DLD1 (cell line): Measurements from ENCODE around the gene INPP5F.
"Not testable (repeated sequence)": the region's sequence is repeated elsewhere in the genome, so short reads cannot be mapped to it uniquely, and the experiment has no call there.

ENCODE experiments used
- in situ Hi-C: cut with HindIII; loops from 2 replicates; pipeline ENCODE4 v1.10.0; 2017; ENCODE audit warnings: low sequenced_read_pairs

Gene INPP5F

DNA sequence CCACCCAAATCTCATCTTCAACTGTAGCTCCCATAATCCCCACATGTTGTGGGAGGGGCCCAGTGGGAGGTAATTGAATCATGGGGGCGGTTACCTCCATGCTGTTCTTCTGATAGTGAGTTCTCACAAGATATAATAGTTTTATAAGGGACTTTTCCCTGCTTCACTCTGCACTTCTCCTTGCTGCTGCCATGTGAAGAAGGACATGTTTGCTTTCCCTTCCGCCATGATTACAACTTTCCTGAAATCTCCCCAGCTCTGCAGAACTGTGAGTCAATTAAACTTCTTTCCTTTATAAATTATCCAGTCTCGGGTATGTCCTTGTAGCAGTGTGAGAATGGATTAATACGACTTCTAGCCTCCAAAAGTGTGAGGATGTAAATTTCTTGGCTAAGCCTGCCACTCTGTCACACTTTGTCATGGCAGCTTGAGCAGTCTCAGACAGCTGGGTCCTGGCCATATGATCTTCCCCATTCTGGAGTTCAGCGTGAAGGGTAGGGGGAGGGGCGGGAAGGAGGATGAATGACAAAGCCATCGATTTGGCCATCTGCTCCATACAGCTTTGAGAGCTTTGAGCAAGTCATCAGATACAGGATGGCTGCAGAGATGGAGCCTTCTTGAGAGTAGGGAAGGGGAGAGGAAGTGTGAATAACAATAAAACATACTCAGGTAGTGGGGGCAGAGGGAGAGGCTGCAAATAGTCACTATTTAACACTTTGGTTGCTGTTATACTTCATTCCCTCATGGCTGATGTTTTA, 19.1 kb upstream of the INPP5F start:
- in situ Hi-C loops, result no loop called here

DNA sequence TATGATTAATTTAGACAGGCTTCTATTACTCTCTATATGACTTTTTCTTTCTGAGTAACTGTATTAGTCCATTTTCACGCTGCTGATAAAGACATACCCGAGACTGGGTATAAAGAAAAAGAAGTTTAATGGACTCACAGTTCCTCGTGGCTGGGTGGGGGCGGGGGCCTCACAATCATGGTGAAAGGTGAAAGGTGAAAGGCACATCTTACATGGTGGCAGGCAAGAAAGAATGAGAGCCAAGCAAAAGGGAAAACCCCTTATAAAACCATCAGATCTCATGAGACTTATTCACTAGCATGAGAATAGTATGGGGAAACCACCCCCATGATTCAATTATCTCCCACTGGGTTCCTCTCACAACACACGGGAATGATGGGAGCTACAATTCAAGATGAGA, 18.5 kb upstream of the INPP5F start:
- in situ Hi-C loops, result not testable (repeated sequence)

DNA sequence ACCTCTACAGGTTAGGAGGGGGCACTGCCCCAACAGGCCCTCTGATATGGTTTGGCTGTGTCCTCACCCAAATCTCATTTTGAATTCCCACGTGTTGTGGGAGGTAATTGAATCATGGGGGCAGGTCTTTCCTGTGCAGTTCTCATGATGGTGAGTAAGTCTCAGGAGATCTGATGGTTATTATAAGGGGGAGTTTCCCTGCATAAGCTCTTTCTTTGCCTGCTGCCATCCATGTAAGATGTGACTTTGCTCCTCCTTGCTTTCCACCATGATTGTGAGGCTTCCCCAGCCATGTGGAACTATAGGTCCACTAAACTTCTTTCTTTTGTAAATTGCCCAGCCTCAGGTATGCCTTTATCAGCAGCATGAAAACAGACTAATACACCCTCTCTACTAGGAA, 14.9 kb upstream of the INPP5F start:
- in situ Hi-C loops, result not testable (repeated sequence)

DNA sequence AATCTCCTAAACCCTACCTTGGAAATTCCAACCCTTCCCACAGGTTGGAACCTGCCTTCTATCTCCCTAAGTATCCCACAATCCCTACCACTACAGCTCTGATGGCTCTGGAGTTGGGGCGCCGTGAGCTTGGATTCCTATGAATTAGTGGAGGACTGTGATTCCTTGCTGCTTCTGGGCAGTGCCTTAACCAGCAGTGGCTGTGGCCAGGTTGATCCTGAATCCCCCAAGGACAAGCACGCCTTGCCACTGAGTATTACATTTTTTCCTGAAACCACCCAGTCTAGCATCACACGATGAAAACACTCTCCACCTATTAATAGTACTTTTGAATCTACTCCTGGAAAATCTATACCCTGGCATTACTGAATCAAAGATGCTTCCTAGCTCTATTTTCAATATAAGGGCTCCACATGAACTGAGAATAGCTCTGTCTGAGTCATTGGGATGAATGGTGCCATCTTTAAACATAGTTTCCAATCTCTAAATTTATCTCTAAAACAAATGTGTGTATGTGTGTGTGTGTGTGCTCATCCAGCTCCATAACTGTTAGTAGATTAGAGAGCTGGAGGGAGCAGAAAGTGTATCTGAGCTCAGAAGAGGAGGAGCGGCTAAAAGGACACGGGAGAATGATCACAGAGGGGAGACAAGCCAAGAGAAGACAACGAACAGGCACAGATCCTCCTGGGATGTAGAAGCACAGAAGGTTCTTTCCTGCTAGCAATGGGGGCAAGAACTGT, 11.9 kb upstream of the INPP5F start:
- in situ Hi-C loops, result no loop called here

DNA sequence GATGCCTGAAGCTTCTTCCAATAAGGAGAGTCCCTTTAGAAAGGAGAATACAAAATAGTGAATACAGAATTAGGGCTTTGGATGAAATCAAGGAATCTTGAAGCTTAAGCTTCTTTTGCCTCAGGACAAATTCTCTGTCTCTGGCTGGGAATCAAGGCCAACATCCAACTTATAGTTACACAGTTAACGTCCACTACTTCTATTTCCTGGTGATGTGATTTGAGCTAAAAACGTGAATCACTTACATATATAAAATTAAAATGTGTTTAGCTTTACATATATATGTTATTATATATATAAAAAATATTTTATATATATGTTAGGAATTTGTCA, 11.4 kb upstream of the INPP5F start:
- in situ Hi-C loops, result no loop called here

DNA sequence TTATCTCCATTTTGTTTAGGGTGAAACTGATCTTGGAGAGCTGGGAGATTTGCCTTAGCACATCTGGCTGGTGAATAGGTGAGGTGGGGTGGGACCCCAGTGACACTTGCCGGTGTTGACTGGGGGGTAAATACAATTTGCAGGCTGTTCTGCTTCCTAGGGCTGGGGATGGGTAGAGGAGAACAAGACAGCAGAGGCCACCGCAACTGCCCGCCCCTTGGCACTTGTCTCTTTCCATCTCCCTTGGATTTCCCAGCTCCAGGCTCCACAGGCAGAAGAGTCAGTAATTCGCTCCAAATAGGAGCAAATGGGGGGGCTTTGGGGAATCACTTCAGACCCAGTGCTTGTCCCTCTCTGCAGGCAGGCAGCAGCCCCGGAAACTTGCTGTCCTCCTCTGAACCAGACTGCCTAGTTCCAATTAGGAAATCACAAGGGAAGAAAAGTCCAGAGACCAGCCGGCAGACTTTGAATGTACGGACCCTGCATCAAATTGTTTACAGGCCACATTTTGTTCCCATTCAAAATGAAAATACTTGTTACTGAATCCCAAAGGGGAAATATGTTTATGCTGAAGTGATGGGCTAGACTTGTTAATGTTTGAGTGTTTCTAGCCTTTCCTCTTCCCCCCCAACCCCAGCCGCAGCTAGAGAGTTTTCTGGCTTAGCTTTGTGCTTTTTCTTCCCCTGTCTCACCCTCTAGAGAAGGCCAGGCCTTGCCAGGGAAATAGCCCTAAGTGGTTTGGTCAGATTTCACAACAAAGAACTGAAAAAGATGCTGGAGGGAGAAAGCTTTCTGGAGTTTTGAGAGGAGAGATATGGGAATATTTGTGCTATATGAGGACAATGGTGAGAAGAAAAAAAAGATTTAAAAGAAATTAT, 10.0 kb upstream of the INPP5F start:
- in situ Hi-C loops, result no loop called here

DNA sequence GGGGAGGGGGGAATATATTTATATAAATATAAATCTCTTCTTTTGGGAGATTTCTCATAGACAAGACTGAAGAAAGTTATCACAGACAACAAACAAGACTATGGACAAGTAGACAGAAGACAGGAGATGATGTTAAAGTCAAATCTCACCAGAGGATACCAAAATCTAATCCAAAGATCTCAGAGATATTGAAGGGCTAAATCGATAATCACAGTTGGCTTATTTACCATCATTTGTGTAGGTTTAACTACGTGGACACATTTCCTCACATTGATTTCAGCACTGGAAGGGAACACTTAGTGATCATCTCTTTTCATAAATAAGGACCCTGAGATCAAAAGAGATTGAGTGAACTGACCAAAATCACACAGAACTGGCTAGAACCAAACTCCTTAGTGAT, 2.7 kb upstream of the INPP5F start:
- in situ Hi-C loops, result no loop called here

GRCh38 chr10:119723624-119724023, 2.2 kb upstream of the INPP5F start:
- in situ Hi-C loops, result no loop called here

- in situ Hi-C loops, result no loop called here
Measured at GRCh38 chr10:119724593-119725516, 995 bp upstream of the INPP5F start.

DNA sequence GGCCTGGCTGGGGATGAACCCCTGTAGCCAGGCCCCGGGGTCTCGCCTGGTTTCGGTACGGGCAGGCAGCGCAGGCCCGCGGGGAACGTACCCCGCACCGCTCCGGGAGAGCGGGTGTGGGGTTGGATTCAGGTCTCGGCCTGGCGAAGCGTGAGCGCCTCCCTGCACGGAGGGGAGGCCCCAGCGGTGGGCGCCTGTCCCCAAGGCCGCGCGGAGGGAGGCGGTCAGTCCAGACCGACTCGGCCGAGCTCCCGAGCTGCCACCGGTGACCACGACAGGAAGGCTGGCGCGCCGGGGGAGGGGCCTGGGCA, 378 bp upstream of the INPP5F start:
- in situ Hi-C loops, result no loop called here

- in situ Hi-C loops, result no loop called here
Measured at GRCh38 chr10:119726676-119727261, 919 bp downstream of the INPP5F start.

DNA sequence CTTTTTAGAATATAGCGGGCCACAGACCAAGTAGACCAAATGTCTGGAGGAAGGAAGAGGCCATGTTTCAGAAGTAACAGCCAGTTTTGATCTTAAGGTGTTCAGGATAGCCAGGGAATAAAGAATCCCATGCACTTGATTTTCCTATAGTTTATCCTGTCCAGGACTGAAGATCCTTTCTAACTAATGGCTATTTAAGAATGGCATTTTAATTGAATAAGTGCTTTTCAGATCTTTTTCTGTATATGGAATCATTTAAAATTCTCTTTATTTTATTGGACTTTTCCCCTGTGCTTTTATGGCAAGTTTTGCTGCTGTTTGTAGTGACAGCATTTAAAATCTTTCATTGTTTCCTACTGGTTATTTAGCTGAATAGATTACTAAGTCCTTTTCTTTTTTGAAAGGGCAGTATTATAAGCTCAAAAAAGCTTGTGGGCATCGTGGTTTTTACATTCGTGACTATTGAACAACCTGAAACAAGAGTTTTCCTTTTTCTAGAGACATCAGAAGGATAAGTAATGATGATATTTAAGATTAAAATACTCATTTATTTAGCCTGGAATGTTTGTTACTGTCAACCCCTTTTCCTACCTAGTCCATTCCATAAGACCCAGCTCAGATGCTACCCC, 2.4 kb downstream of the INPP5F start:
- in situ Hi-C loops, result no loop called here

DNA sequence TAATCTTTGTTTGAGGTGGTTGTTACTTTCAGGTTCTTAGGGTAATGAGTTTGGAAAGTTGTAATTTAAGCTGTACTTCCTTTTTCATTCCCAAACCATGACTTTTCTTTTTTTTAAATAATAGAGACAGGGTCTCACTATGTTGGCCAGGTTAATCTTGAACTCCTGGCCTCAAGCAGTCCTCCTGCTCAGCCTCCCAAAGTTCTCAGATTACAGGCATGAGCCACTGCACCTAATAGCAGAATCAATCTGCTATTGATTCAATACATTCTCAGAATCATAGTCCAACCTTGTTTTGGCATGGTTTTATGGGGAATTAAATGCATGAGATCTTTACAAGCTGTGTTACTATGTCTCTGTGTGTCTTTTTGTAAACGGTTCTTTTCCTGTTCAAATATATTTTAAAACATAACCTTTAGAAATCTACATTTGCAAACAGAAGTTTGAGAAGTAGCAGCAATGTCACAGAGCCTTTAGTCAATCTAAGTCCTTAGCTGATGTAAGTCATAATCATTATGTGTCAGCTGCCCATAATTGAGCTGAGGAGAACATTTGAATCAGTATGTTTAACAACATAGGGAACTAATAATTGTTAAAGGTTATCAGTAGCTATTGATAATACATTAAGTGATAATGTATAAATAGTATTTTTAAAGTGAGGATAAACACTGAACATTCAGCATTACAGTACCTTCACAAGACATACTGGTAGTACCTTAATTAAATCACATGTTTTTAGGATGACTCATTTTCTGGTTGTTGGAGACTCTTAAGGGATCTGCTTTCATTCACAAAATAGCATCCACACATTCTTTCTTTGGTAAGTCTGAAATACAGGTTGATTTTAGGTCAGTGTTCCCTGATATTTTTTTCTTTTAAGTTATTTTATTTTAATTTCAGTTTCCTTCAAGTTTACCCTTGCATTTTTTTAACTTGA, 8.8 kb downstream of the INPP5F start:
- in situ Hi-C loops, result no loop called here

DNA sequence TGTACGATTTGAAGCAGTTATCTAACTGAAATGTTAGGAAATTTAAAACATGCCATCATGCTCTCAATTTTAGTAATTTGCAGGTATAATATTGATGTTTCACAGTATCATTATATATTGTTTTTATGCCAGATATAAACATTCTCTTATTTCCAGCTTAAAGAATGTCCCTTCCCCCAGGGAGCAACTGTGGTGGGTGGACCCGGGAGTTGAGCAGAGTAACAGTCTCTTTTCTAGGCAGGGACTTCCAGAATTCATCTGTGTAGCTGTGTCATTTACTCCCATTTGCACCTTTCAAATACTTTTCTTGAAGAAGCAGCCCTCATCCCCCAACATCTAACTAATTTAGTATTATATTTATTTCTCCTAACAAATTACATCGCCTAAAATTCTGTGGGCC, 9.6 kb downstream of the INPP5F start:
- in situ Hi-C loops, result no loop called here

DNA sequence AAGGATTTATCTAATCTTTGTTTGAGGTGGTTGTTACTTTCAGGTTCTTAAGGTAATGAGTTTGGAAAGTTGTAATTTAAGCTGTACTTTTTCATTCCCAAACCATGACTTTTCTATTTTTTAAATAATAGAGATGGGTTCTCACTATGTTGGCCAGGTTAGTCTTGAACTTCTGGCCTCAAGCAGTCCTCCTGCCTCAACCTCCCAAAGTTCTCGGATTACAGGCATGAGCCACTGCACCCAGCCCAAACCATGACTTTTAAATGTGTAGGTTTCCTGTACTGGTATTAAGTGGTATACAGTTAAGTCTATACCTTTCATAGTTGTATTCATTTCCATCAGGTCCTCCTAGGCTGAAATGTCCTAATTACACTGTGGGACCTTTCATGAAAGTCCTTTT, 10.4 kb downstream of the INPP5F start:
- in situ Hi-C loops, result no loop called here

DNA sequence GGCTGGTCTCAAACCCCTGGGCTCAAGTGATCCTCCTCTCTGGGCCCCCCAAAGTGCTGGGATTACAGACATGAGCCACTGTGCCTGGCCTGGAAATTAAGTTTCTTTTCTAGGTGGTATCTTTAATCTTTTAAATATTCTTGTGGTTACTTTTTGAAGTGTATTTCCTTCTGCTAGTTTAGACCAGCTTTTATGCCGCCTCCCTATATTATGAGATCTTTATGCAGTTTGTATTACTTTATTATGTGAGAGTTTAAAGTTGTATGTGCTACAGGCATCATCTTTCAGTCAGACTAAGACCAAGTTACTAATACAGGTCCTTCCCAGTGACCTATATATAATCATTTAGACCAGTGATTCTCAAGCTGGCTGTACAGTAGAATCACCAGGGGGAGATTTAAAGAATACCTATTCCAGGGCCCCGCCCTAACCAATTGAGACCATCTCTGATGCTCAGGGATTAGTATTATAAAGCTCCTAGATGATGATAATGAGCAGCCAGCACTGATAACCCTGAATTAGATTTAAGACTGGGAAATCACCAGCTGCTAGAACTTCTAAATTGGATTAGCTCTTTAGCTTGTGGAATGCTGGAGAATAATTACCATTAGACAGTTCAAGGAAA, 11.3 kb downstream of the INPP5F start:
- in situ Hi-C loops, result no loop called here

DNA sequence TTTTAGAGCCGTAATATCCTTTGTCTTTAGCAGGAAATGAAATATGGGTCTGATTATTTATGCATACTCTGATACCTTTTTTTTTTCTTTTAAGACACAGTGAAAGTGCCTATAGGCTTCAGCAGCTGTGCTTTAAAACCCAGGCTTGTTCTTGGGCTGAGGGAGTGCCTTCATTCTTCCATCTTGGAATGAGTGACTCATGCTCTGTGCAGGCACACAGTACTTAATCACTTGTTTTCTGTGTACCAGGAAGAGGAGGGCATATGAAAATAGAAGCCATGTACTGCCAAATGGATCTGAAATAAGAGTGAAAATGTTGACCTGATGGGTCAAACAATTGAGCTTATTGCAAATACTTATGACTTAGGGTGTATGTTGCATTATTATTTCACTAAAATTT, 12.0 kb downstream of the INPP5F start:
- in situ Hi-C loops, result no loop called here

DNA sequence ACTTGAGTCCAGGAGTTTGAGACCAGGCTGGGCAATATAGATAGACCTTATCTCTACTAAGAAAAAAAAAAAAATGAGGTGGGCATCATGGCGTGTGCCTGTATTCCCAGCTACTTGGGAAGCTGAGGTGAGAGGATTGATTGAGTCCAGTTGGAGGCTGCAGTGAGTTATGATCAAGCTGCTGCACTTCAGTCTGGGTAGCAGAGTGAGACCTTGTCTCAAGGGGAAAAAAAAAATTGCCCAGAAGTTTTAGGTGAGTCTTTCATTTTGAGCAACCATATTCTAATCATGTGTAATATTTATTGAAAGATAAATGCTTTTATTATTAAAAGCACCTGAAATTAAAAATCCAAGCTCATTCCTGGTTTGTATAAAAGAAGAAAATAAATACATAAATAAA, 13.1 kb downstream of the INPP5F start:
- in situ Hi-C loops, result no loop called here
